Esophagus muscularis mucosa (tissue), 4 donors: ENCODE results near the gene SIPA1L3. TPM values are rescaled to one million over a fixed set of nuclear protein-coding genes. Genes with fewer than 3 reads are reported as not detected.
"Not testable (repeated sequence)": the region's sequence is repeated elsewhere in the genome, so short reads cannot be mapped to it uniquely, and the experiment has no call there.

Source experiments
- DNase-seq: peaks from one replicate; pipeline ENCODE4 v3.0.0-alpha.2; 2017; ENCODE audit errors: extremely low spot score
- H3K27ac ChIP-seq, 4 donors: fragments of 200-600 bp; sonication (generic); replicated peaks in 1 of 4; 1 replicate in 3 of 4; 2 replicates in 1 of 4; pipeline ENCODE4 v1.5.1; 2016 to 2019; ENCODE audit warnings: mild to moderate bottlenecking in 1 of 4
- H3K27me3 ChIP-seq, 4 donors: fragments of 200-600 bp; sonication (generic); one replicate each; pipeline versions ENCODE4 v1.5.1 to v1.6.0; 2016 to 2019
- H3K36me3 ChIP-seq, 4 donors: fragments of 200-600 bp; sonication (generic); one replicate each; pipeline ENCODE4 v1.5.1; 2016 to 2019
- H3K4me1 ChIP-seq, 4 donors: fragments of 200-600 bp; sonication (generic); one replicate each; pipeline ENCODE4 v1.5.1; 2016 to 2019
- H3K4me3 ChIP-seq, 4 donors: fragments of 200-600 bp; sonication (generic); 1 replicate in 2 of 4; 2 replicates in 2 of 4; pipeline ENCODE4 v1.5.1; 2016 to 2019; ENCODE audit warnings: mild to moderate bottlenecking in 4 of 4, moderate library complexity in 1 of 4
- H3K9me3 ChIP-seq, 4 donors: fragments of 200-600 bp; sonication (generic); 1 replicate in 3 of 4; 2 replicates in 1 of 4; pipeline ENCODE4 v1.5.1; 2016 to 2019
- CTCF ChIP-seq, 3 experiments: fragments of 200-600 bp in 2 of 3; fragments of 450-650 bp in 1 of 3; sonication (generic) in 2 of 3; IDR thresholded peaks; one replicate each; pipeline ENCODE4 v1.5.1; 2017 to 2019; ENCODE audit warnings: antibody characterized with exemption in 3 of 3, mild to moderate bottlenecking in 2 of 3, moderate library complexity in 1 of 3
- EP300 ChIP-seq: sonication (generic); formaldehyde crosslinking; IDR thresholded peaks from one replicate; pipeline ENCODE4 v1.6.1; 2017; ENCODE audit warnings: antibody characterized with exemption
- POLR2A ChIP-seq: fragments of 450-650 bp; IDR thresholded peaks from one replicate; pipeline ENCODE4 v1.6.1; 2017; ENCODE audit warnings: antibody characterized with exemption, moderate library complexity, mild to moderate bottlenecking, low read depth
- POLR2AphosphoS5 ChIP-seq, 2 donors: sonication (generic); formaldehyde crosslinking; IDR thresholded peaks; one replicate each; pipeline ENCODE4 v1.6.1; 2017; ENCODE audit warnings: antibody characterized with exemption in 2 of 2
- WGBS: methylation state at CpG from one replicate; pipeline ENCODE4 v1.1.5; 2018; 5-methylcytosine and 5-hydroxymethylcytosine counted together
- intact Hi-C: fragments of 100-400 bp; cut with DNase I; formaldehyde crosslinking; loops from one replicate; pipeline ENCODE4 v1.15.1; 2023
- total RNA-seq, 4 donors: library from RNA; depleted of rRNA; stranded (reverse); fragments of >200 nt; gene quantifications; one replicate each; pipeline versions ENCODE4 v1.1.0 to v1.2.1, GENCODE V29; 2016

Gene SIPA1L3
- total RNA-seq, 4 donors from 2014 or later: 10.4 to 17.9 (median 13.2) TPM

- Histone ChIP-seq H3K27ac (no peak overlapping the region), H3K4me3 (no peak overlapping the region), H3K27me3 (no peaks in the 10 kb centered on the region), H3K4me1 (peaks cover 0 to 8% (median 0%) of the 10 kb centered on the region in 4 donors), H3K36me3 (peaks cover 0 to 10% (median 3%) of the 10 kb centered on the region in 4 donors), H3K9me3 (no peaks in the 10 kb centered on the region)
- no peak for DNase-seq
- TF ChIP-seq EP300 (no peak), POLR2A (no peak)
- 62% methylated on average over 6 of the region's 6 CpGs for WGBS
- intact Hi-C loops: no loop called here
These were observed 122.0 kb downstream of the SIPA1L3 start for GRCh38 chr19:38028913-38029510.

- peaks cover 0 to 10% (median 3%) of the 10 kb centered on the region in 4 donors for H3K36me3 ChIP-seq
- intact Hi-C loops, H3K4me1 ChIP-seq, H3K4me3 ChIP-seq, DNase-seq, H3K27ac ChIP-seq, H3K27me3 ChIP-seq, H3K9me3 ChIP-seq: not testable (repeated sequence)
- 98% methylated on average over 7 of the region's 8 CpGs for WGBS
These were observed 123.0 kb downstream of the SIPA1L3 start for GRCh38 chr19:38030001-38030400.

- no peak for DNase-seq
- Histone ChIP-seq H3K4me3 (no peak overlapping the region), H3K36me3 (peaks cover 0 to 10% (median 3%) of the 10 kb centered on the region in 4 donors), H3K27ac (no peak overlapping the region), H3K4me1 (peaks cover 0 to 3% (median under 1%) of the 10 kb centered on the region in 4 donors), H3K9me3 (no peaks in the 10 kb centered on the region), H3K27me3 (no peaks in the 10 kb centered on the region)
- intact Hi-C loops: no loop called here
- WGBS: 83% methylated on average over 9 of the region's 9 CpGs
- TF ChIP-seq EP300 (no peak), POLR2A (no peak), POLR2AphosphoS5 (IDR thresholded peaks at IDR 0.05) (no peak), CTCF (IDR thresholded peaks at IDR 0.05) (no peak)
These were observed 123.8 kb downstream of the SIPA1L3 start for GRCh38 chr19:38030686-38031422.

GRCh38 chr19:38031423-38031770 lies 124.4 kb downstream of the SIPA1L3 start:
- intact Hi-C loops: no loop called here
- Histone ChIP-seq H3K4me3 (no peak overlapping the region), H3K27me3 (no peaks in the 10 kb centered on the region), H3K36me3 (peaks cover 0 to 10% (median 3%) of the 10 kb centered on the region in 4 donors), H3K27ac (no peak overlapping the region), H3K4me1 (peaks cover 0 to 7% (median 4%) of the 10 kb centered on the region in 4 donors), H3K9me3 (no peaks in the 10 kb centered on the region)
- TF ChIP-seq POLR2AphosphoS5 (IDR thresholded peaks at IDR 0.05) (no peak), POLR2A (no peak), EP300 (no peak), CTCF (IDR thresholded peaks at IDR 0.05) (no peak)
- 97% methylated on average over 2 of the region's 2 CpGs for WGBS
- DNase-seq: no peak

GRCh38 chr19:38032151-38032550 lies 125.1 kb downstream of the SIPA1L3 start:
- DNase-seq: no peak
- Histone ChIP-seq H3K4me1 (peaks cover 0 to 15% (median 8%) of the 10 kb centered on the region in 4 donors), H3K27me3 (no peaks in the 10 kb centered on the region), H3K27ac (no peak overlapping the region), H3K9me3 (no peaks in the 10 kb centered on the region), H3K36me3 (peaks cover 0 to 10% (median 3%) of the 10 kb centered on the region in 4 donors), H3K4me3 (no peak overlapping the region)
- intact Hi-C loops: no loop called here
- WGBS: 76% methylated on average over 4 of the region's 4 CpGs
- TF ChIP-seq EP300 (no peak), POLR2A (no peak), CTCF (IDR thresholded peaks at IDR 0.05) (no peak), POLR2AphosphoS5 (IDR thresholded peaks at IDR 0.05) (no peak)
